Retinal pigment epithelial cell (primary cell): ENCODE results near the gene GDF7.

Experiments used
- DNase-seq: peaks from one replicate; pipeline ENCODE4 v3.0.0-alpha.2; 2010; ENCODE audit warnings: low read depth
- H3K4me3 ChIP-seq: 2 replicates; pipeline ENCODE4 v1.5.1; 2011; ENCODE audit warnings: mild to moderate bottlenecking, low read length, control low read depth, moderate library complexity
- CTCF ChIP-seq: conservative IDR thresholded peaks from 2 replicates; pipeline ENCODE4 v1.5.1; 2011; ENCODE audit warnings: low read depth, low read length, control low read depth, inconsistent platforms

The GDF7 gene

GRCh38 chr2:20671036-20671735 is 4.2 kb downstream of the GDF7 start:
- no peak overlapping the region for H3K4me3 ChIP-seq
- TF ChIP-seq CTCF, result no peak
- no peak for DNase-seq

GRCh38 chr2:20671736-20672080 is 4.8 kb downstream of the GDF7 start:
- TF ChIP-seq CTCF, result no peak
- H3K4me3 ChIP-seq, result no peak overlapping the region
- DNase-seq, result no peak

GRCh38 chr2:20672201-20672951 is 5.4 kb downstream of the GDF7 start:
- H3K4me3 ChIP-seq, result no peak overlapping the region
- no peak for DNase-seq
- TF ChIP-seq CTCF, result no peak

- no peak for DNase-seq
Observed at GRCh38 chr2:20673686-20674308, 6.9 kb downstream of the GDF7 start.

DNA sequence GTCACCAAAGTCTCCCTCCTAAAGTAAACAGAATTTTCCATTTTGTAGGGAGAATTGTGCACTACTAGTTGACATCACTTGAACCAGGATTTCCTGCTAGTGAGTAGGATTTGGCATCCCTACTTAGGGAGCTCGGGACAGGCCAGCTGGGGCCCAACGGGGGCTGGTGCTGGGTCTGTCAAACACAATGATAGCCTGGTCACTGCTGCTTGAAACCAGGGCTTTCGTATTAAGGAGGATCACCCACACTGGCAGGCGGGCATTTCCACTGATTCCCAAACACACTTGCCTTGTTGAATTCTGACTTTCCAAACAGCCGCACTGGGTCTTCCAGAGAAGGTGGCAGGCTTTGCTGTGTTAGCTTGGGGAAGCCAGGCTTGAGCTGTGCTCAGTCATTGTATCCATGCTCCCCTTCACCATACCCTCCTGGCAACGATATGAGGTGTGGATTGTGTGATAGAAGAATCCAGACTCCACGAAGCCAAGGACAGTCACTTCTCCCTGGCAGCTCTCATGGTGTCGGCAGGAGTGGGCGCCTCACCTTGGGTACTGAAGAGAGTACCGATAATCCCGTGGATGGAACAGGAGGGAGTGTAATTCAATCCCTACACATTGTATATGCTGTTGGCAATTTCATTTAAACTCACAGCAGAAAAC is 7.5 kb downstream of the GDF7 start:
- TF ChIP-seq CTCF, result no peak
- DNase-seq, result no peak
- H3K4me3 ChIP-seq, result no peak overlapping the region

More at GRCh38 chr2:20673686-20674308, 6.9 kb downstream of the GDF7 start:
- no peak overlapping the region for H3K4me3 ChIP-seq
- TF ChIP-seq CTCF, result no peak

GRCh38 chr2:20674974-20675679 is 8.2 kb downstream of the GDF7 start:
- DNase-seq, result peak; percentile 36
- TF ChIP-seq CTCF, result no peak
- H3K4me3 ChIP-seq, result no peak overlapping the region
